Pancreas (tissue), 10 donors: ENCODE data around the gene DAB2IP. TPM values are rescaled to one million over a fixed set of nuclear protein-coding genes. Genes with fewer than 3 reads are reported as not detected.

Experiments
- ATAC-seq, 4 donors: fragments of 200-7000 bp; cut with Tn5 transposase; one replicate each; pipeline versions ENCODE4 v1.8.0 to v1.9.1; 2020; ENCODE audit warnings: mild to moderate bottlenecking in 4 of 4, moderate library complexity in 4 of 4
- DNase-seq, 6 donors: peaks; one replicate each; pipeline ENCODE4 v3.0.0-alpha.2; 2020
- FAIRE-seq: peaks from 2 replicates; lab custom pipeline; 2012; peaks lifted over from hg19 to GRCh38; lab: Jason Lieb, UNC
- H3K27ac ChIP-seq, 4 donors: fragments of 200-600 bp; sonication (generic); 1 replicate in 3 of 4; 2 replicates in 1 of 4; pipeline versions ENCODE4 v1.5.0 to v1.8.0; 2020
- H3K27me3 ChIP-seq, 4 donors: fragments of 200-600 bp; one replicate each; pipeline ENCODE4 v1.8.0; 2021
- H3K36me3 ChIP-seq, 3 donors: fragments of 200-600 bp; sonication (generic) in 1 of 3; one replicate each; pipeline versions ENCODE4 v1.5.0 to v1.8.0; 2020 to 2021
- H3K4me1 ChIP-seq, 3 donors: fragments of 200-600 bp; one replicate each; pipeline ENCODE4 v1.8.0; 2021
- H3K4me3 ChIP-seq, 4 donors: fragments of 200-600 bp; sonication (generic) in 2 of 4; one replicate each; pipeline versions ENCODE4 v1.5.0 to v1.8.0; 2020 to 2021
- H3K9me3 ChIP-seq, 4 donors: fragments of 200-600 bp; one replicate each; pipeline ENCODE4 v1.8.0; 2021
- WGBS, 2 donors: extraction: QIAGEN DNeasy Blood & Tissue Kit; methylation state at CpG; one replicate each; pipeline ENCODE4 v1.1.7; 2013; 5-methylcytosine and 5-hydroxymethylcytosine counted together
- intact Hi-C, 3 donors: fragments of 100-400 bp; cut with DNase I; formaldehyde crosslinking; loops; one replicate each; pipeline versions ENCODE4 v1.11.1 to v1.14.2; 2022
- polyA plus RNA-seq, 2 donors: library from polyadenylated mRNA; stranded (reverse); fragments of 200-250 nt; gene quantifications; one replicate each; pipeline ENCODE4 v1.2.3, GENCODE V29; 2013
- total RNA-seq, 6 donors: library from RNA; stranded (reverse); fragmentation: NEBNext Ultra II Directional in 4 of 6; extraction: Animal tissue kit (Norgen Biotek cat#: 25700) in 4 of 6; gene quantifications; one replicate each; pipeline versions ENCODE4 v1.2.1 to v1.2.4, GENCODE V29; 2021 to 2023
- TF ChIP-seq, protein P1 (sequence below), 4 donors: fragments of 200-600 bp; sonication (generic) in 3 of 4; IDR thresholded peaks; one replicate each; pipeline versions ENCODE4 v1.5.0 to v1.8.0; 2021; ENCODE audit warnings: antibody characterized with exemption in 4 of 4
- donor health status: healthy with polysubstance abuse.
- donor health status: DM: no; HTN: no; CAD: no; lungs with moderate emphysema.
- donor health status: DM: no; HTN: no; CAD: no.
- donor health status: control.
- donor health status: control.
- donor health status: Bipolar disorder and iron deficiency.
- donor health status: DM: yes; HTN: yes; CAD: no.
- donor health status: DM: no; HTN: no; CAD: no.
- donor health status: DM: no; HTN: no; CAD: no.
- donor health status: DM: yes; HTN: yes; CAD: no.

Gene DAB2IP
- total and polyA plus RNA-seq, 8 donors, result 14.7 to 52.1 (median 25.3) TPM

DNA sequence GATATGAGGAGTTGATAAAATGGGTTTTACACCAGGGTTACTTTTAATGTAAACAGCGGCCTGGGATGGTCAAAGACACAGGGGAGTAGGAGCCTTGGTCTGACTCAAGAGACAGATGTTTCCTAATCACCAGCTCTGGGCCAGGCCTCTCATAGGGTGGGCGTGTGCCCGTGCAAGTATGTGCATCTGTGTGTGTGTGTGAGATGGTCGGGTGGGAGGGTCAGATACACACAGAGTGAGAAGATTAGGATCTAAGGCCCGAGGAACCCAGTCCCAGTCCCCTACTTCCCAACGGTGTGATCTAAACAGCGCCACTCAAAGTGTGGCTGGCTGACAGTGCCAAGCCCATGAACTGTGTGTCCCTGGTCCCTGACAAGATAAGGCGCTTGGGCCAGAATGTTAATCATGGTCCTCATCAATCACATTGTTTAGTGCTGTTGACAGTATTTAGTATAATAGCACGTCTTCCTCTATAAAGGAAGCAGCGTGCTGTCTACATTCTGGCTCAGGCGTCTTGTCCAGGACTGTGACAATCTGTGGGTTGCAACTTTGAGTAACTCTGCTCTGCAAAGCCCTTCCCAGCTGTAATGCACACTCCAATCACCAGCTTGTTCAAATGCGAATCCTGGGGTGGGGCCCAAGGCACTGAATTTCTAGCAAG lies 173.7 kb downstream of the DAB2IP start:
- FAIRE-seq, result no peak
- intact Hi-C loops, result no loop called here
- no peaks in the 10 kb centered on the region for H3K27me3 ChIP-seq
- no peaks in the 10 kb centered on the region for H3K4me1 ChIP-seq
- 82 to 84% methylated on average over 12 of the region's 12 CpGs for WGBS, 2 donors
- no peaks in the 10 kb centered on the region for H3K36me3 ChIP-seq
- no peak overlapping the region for H3K27ac ChIP-seq
- ATAC-seq, result no peak
- TF ChIP-seq, protein P1, sequence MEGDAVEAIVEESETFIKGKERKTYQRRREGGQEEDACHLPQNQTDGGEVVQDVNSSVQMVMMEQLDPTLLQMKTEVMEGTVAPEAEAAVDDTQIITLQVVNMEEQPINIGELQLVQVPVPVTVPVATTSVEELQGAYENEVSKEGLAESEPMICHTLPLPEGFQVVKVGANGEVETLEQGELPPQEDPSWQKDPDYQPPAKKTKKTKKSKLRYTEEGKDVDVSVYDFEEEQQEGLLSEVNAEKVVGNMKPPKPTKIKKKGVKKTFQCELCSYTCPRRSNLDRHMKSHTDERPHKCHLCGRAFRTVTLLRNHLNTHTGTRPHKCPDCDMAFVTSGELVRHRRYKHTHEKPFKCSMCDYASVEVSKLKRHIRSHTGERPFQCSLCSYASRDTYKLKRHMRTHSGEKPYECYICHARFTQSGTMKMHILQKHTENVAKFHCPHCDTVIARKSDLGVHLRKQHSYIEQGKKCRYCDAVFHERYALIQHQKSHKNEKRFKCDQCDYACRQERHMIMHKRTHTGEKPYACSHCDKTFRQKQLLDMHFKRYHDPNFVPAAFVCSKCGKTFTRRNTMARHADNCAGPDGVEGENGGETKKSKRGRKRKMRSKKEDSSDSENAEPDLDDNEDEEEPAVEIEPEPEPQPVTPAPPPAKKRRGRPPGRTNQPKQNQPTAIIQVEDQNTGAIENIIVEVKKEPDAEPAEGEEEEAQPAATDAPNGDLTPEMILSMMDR (IDR thresholded peaks at IDR 0.05), result no peak
- H3K4me3 ChIP-seq, result no peak overlapping the region
- no peaks in the 10 kb centered on the region for H3K9me3 ChIP-seq
- DNase-seq, result no peak

DNA sequence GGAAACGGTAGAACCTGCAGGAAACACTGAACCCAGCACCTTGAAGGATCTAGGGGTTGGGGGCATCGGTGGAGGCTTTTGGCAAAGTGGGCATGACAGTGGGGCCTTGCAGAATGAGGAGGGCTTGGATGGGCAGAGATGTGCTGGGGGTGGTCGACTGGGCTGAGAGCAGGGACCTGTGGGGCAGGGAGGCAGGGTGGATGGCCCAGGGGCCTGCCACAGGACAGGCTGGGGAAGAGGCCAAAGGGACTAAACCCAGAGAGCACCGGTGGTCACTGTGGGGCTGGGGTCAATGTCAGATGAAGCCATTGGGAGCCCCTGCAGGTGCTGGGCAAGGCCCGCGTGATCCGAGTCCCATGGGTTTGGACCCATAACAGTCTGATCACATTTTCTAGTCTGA lies 175.3 kb downstream of the DAB2IP start:
- intact Hi-C loops, result no loop called here
- FAIRE-seq, result no peak
- no peak overlapping the region for H3K27ac ChIP-seq
- no peaks in the 10 kb centered on the region for H3K36me3 ChIP-seq
- no peak overlapping the region for H3K4me3 ChIP-seq
- no peak for ATAC-seq
- TF ChIP-seq, protein P1 (IDR thresholded peaks at IDR 0.05), result no peak
- H3K27me3 ChIP-seq, result no peaks in the 10 kb centered on the region
- H3K4me1 ChIP-seq, result no peaks in the 10 kb centered on the region
- peak in 1 of 6 donors; percentile 2 for DNase-seq
- WGBS, 2 donors, result 87 to 88% methylated on average over 7 of the region's 7 CpGs
- H3K9me3 ChIP-seq, result no peaks in the 10 kb centered on the region

DNA sequence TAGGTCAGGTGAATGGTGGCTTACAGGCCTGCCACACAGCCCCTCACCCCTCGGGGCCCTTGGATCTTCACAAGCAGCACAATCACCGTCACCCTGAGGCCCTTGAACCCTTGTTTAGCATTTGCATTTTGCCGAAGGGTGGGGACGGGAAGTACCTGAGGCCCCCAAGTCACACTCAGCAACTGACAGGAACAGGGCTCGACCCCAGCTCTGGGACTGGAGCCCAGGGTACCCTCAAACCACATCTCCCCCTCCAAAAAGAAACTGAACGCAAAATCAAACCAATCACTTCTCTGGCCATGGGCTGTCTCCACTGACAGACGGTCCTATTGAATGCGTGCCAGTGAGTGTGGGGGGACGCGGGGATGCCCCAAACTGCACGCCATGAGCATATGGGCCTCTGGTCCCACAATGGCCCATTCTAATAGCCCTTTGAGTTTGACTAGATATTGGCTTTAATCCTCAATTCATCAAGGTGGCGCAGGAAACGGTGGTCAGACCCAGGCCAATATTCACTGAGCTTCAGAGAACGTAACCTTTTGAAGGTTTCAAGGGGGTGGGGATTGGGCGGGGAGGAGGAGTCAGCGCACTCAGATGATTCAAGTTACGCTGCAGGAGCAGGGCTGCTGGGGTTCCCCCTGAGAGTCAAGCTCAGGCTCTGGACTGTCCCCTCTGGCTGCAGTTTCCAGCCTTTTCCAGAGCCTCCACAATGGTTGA lies 176.0 kb downstream of the DAB2IP start:
- TF ChIP-seq, protein P1 (IDR thresholded peaks at IDR 0.05), result no peak
- H3K9me3 ChIP-seq, result no peaks in the 10 kb centered on the region
- DNase-seq (peak in 1 of 6 donors; percentile 6), FAIRE-seq (no peak), ATAC-seq (no peak)
- no peaks in the 10 kb centered on the region for H3K36me3 ChIP-seq
- intact Hi-C loops, result no loop called here
- no peak overlapping the region for H3K27ac ChIP-seq
- no peak overlapping the region for H3K4me3 ChIP-seq
- no peaks in the 10 kb centered on the region for H3K4me1 ChIP-seq
- no peaks in the 10 kb centered on the region for H3K27me3 ChIP-seq
- WGBS, 2 donors, result 92 to 97% methylated on average over 17 of the region's 17 CpGs

DNA sequence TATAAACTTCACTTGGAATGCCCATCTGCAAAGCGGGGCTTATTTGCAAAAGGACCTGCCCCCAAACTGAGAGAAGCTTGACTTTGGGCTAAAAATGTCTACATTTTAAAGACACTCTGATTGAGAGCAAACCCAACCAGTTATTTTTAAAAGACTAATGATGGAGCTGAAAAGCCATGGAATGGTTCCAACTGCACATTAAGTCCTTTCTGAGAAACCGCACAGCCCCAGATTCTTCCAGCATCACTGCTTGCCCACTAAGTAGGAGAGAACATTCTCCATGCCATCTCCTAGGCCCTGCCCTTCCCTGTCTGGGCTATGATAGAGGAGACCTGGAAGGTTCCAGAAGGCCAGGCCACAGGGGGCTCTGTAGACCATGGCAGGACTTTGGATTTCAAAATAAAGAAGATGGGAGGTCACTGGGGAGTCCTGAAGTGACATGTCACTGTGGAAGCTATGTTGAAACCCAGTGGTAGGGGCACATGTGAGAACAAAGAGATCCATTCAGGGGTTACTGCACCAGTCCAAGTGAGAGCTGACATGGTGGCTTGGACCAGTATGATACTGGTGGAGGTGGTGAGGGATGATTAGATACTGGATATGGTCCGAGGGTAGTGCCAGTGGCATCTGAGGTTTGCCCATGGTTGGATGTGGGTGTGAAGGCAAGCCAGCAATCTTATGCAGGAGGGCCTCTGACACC lies 179.2 kb downstream of the DAB2IP start:
- intact Hi-C loops, result no loop called here
- Histone ChIP-seq H3K27ac (no peak overlapping the region), H3K36me3 (no peaks in the 10 kb centered on the region), H3K4me3 (no peak overlapping the region), H3K4me1 (no peaks in the 10 kb centered on the region), H3K9me3 (no peaks in the 10 kb centered on the region), H3K27me3 (no peaks in the 10 kb centered on the region)
- ATAC-seq, result no peak
- no peak for DNase-seq
- TF ChIP-seq, protein P1 (IDR thresholded peaks at IDR 0.05), result no peak
- no peak for FAIRE-seq
- WGBS, 2 donors, result 87 to 92% methylated on average over 3 of the region's 3 CpGs
